Testis (tissue), 3 donors: ENCODE measurements around the gene MACROH2A1. TPM values are rescaled to one million over a fixed set of nuclear protein-coding genes. Genes with fewer than 3 reads are reported as not detected.

ENCODE experiments used
- DNase-seq: peaks from one replicate; pipeline ENCODE4 v3.0.0-alpha.2; 2019
- H3K27ac ChIP-seq, 2 donors: fragments of 200-600 bp; sonication (generic); one replicate each; pipeline ENCODE4 v1.5.1; 2019
- H3K27me3 ChIP-seq: fragments of 200-600 bp; sonication (generic); one replicate; pipeline ENCODE4 v1.5.1; 2019
- H3K36me3 ChIP-seq: fragments of 200-600 bp; sonication (generic); one replicate; pipeline ENCODE4 v1.5.1; 2017; ENCODE audit warnings: low read depth; ENCODE audit errors: missing control alignments
- H3K4me1 ChIP-seq: fragments of 200-600 bp; sonication (generic); one replicate; pipeline ENCODE4 v1.5.1; 2019
- H3K4me3 ChIP-seq, 2 donors: fragments of 200-600 bp; sonication (generic); one replicate each; pipeline ENCODE4 v1.5.1; 2017 to 2019
- H3K9me3 ChIP-seq: fragments of 200-600 bp; sonication (generic); one replicate; pipeline ENCODE4 v1.5.1; 2017
- POLR2A ChIP-seq: fragments of 450-650 bp; IDR thresholded peaks from one replicate; pipeline ENCODE4 v1.6.1; 2017; ENCODE audit warnings: antibody characterized with exemption, mild to moderate bottlenecking, moderate library complexity
- WGBS, 2 donors: methylation state at CpG; one replicate each; pipeline ENCODE4 v1.1.5; 2018; 5-methylcytosine and 5-hydroxymethylcytosine counted together
- intact Hi-C: fragments of 100-400 bp; cut with DNase I; formaldehyde crosslinking; loops from one replicate; pipeline ENCODE4 v1.15.1; 2023; ENCODE audit warnings: low total_unique reads
- polyA plus RNA-seq: library from polyadenylated mRNA; stranded (reverse); fragments of 350-450 nt; fragmentation: Illumina TruSeq; extraction: RNeasy Lipid Tissue Mini Kit (QIAGEN cat#74804); gene quantifications from one replicate; pipeline ENCODE4 v1.2.3, GENCODE V29; 2014; ENCODE audit warnings: low read depth, low replicate concordance; ENCODE audit not compliant: insufficient read depth
- total RNA-seq, 2 donors: library from RNA; depleted of rRNA; stranded (reverse); fragments of >200 nt; gene quantifications; one replicate each; pipeline ENCODE4 v1.2.3, GENCODE V29; 2016
- TF ChIP-seq, protein P1 (sequence below), 3 experiments: fragments of 450-650 bp in 2 of 3; fragments of 200-600 bp in 1 of 3; sonication (generic) in 1 of 3; IDR thresholded peaks; one replicate each; pipeline ENCODE4 v1.5.1; 2016 to 2019; ENCODE audit warnings: antibody characterized with exemption in 3 of 3, mild to moderate bottlenecking in 2 of 3, moderate library complexity in 1 of 3

Gene MACROH2A1
- total and polyA plus RNA-seq, 3 donors from 2014 or later: 92.9 to 191 (median 178) TPM

- no peak overlapping the region for H3K27ac ChIP-seq
- H3K9me3 ChIP-seq: no peaks in the 10 kb centered on the region
- H3K36me3 ChIP-seq: no peaks in the 10 kb centered on the region
- TF ChIP-seq, protein P1, sequence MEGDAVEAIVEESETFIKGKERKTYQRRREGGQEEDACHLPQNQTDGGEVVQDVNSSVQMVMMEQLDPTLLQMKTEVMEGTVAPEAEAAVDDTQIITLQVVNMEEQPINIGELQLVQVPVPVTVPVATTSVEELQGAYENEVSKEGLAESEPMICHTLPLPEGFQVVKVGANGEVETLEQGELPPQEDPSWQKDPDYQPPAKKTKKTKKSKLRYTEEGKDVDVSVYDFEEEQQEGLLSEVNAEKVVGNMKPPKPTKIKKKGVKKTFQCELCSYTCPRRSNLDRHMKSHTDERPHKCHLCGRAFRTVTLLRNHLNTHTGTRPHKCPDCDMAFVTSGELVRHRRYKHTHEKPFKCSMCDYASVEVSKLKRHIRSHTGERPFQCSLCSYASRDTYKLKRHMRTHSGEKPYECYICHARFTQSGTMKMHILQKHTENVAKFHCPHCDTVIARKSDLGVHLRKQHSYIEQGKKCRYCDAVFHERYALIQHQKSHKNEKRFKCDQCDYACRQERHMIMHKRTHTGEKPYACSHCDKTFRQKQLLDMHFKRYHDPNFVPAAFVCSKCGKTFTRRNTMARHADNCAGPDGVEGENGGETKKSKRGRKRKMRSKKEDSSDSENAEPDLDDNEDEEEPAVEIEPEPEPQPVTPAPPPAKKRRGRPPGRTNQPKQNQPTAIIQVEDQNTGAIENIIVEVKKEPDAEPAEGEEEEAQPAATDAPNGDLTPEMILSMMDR (IDR thresholded peaks at IDR 0.05): no peak
- TF ChIP-seq POLR2A: no peak
- intact Hi-C loops: no loop called here
- no peak overlapping the region for H3K4me3 ChIP-seq
- DNase-seq: no peak
- no peaks in the 10 kb centered on the region for H3K27me3 ChIP-seq
- WGBS, 2 donors: 87 to 88% methylated on average over 5 of the region's 5 CpGs
- H3K4me1 ChIP-seq: no peaks in the 10 kb centered on the region
Observed at GRCh38 chr5:135296900-135297816, 101.9 kb downstream of the MACROH2A1 start.

DNA sequence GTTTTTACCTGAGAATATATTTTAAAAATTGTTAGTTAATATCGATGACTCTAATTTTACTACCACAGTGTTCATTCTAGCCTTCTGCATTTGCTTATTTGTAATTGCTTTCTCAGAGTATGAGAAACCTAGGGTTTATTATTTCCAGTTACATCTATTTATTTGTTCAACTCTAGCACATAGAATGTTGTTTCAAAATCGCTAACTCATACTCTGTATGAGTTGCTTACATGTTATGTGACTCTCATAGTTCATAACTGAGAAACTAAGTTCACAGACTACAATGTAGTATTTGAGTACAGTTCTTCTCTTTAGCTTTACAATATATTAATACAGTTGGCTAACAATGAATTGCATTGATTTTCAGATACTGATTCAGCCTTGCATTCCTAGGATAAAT lies 103.2 kb downstream of the MACROH2A1 start:
- Histone ChIP-seq H3K4me3 (no peak overlapping the region), H3K27me3 (no peaks in the 10 kb centered on the region), H3K27ac (no peak overlapping the region), H3K4me1 (no peaks in the 10 kb centered on the region), H3K9me3 (no peaks in the 10 kb centered on the region), H3K36me3 (no peaks in the 10 kb centered on the region)
- intact Hi-C loops: no loop called here
- TF ChIP-seq POLR2A: no peak
- TF ChIP-seq, protein P1 (IDR thresholded peaks at IDR 0.05): no peak
- WGBS, 2 donors: 95 to 96% methylated on average over 2 of the region's 2 CpGs
- no peak for DNase-seq

- intact Hi-C loops: no loop called here
- Histone ChIP-seq H3K27me3 (no peaks in the 10 kb centered on the region), H3K4me3 (no peak overlapping the region), H3K36me3 (no peaks in the 10 kb centered on the region), H3K9me3 (no peaks in the 10 kb centered on the region), H3K4me1 (no peaks in the 10 kb centered on the region), H3K27ac (no peak overlapping the region)
- WGBS, 2 donors: 87 to 92% methylated on average over 4 of the region's 4 CpGs
- DNase-seq: no peak
- TF ChIP-seq, protein P1 (IDR thresholded peaks at IDR 0.05): no peak
- no peak for TF ChIP-seq POLR2A
Observed at GRCh38 chr5:135294793-135295192, 104.2 kb downstream of the MACROH2A1 start.

DNA sequence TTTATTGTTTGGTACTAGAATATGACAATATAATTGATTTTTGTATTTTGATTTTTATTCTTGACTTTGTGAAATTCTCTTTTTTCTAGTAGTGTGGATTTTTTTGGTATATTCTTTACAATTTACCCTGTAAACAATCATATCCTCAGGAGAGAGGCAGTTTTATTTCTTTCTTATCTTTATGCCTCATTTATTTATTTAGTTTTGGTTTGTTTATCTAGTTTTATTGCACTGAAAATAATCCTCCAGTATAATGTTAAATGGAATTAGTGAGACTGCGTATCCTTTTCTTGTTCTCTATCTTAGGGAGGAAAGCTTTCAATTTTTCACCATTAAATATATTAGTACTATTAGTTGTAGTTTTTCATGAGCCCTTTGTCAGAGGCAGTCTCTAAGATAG lies 109.4 kb downstream of the MACROH2A1 start:
- no peak for DNase-seq
- Histone ChIP-seq H3K9me3 (no peaks in the 10 kb centered on the region), H3K27ac (no peak overlapping the region), H3K27me3 (no peaks in the 10 kb centered on the region), H3K4me3 (no peak overlapping the region), H3K36me3 (no peaks in the 10 kb centered on the region), H3K4me1 (no peaks in the 10 kb centered on the region)
- whole genome bisulfite sequencing, 2 donors: 79 to 80% methylated on average over 1 of the region's 1 CpG
- TF ChIP-seq, protein P1 (IDR thresholded peaks at IDR 0.05): no peak
- no peak for TF ChIP-seq POLR2A
- intact Hi-C loops: no loop called here

GRCh38 chr5:135287551-135287950 lies 111.5 kb downstream of the MACROH2A1 start:
- 90 to 91% methylated on average over 2 of the region's 2 CpGs for WGBS, 2 donors
- Histone ChIP-seq H3K36me3 (no peaks in the 10 kb centered on the region), H3K9me3 (no peaks in the 10 kb centered on the region), H3K4me3 (no peak overlapping the region), H3K4me1 (no peaks in the 10 kb centered on the region), H3K27me3 (no peaks in the 10 kb centered on the region), H3K27ac (no peak overlapping the region)
- no peak for DNase-seq
- intact Hi-C loops: no loop called here
- TF ChIP-seq, protein P1 (IDR thresholded peaks at IDR 0.05): no peak
- no peak for TF ChIP-seq POLR2A
